ENCODE measurements around the gene COQ9. TPM values are rescaled to one million over a fixed set of nuclear protein-coding genes. Genes with fewer than 3 reads are reported as not detected.
A peak's percentile ranks its signal among the peaks of the same experiment; 100 is the strongest.
"Not testable (repeated sequence)": the region's sequence is repeated elsewhere in the genome, so short reads cannot be mapped to it uniquely, and the experiment has no call there.

The COQ9 gene
- total RNA-seq, 1 experiment from 2014 or later: 46.3 TPM

- no peak for DNase-seq (ENCODE audit: low spot score)
- in situ Hi-C loops (cut with HindIII; ENCODE audit: low sequenced_read_pairs): no loop called here
These were observed 34.1 kb downstream of the COQ9 start for GRCh38 chr16:57481421-57481820.

DNA sequence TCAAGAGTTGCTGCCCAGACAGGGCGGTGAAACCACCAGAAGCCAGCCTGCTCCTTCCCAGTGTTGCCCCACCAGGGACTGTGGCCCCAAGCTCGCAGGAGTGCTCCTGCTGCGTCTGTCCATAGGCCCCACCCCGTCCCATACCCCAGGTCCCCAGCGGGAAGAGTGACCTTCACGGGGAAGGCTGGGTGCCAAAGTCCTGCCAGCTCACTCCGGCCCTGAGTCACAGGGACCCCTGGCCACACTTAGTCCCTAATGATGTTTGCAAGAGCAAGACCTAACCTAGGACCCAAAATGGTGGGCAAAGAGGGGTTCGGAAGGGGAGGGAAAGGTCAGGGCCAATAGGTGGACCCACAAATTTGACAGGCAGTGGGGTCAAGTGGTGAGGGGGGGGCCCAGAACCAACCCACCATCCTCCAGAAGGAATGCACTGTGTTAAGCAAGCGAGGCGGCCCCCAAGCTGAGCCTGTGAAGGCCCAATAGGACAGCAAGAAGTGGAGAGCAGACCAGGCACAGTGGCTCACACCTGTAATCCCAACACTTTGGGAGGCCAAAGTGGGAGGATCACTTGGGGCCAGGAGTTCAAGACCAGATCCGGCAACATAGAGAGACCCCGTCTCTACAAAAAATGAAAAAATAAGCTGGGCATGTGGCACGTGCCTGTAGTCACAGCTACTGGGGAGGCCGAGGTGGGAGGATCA is 35.7 kb downstream of the COQ9 start:
- DNase-seq (ENCODE audit: low spot score): no peak

GRCh38 chr16:57483725-57484514 is 36.6 kb downstream of the COQ9 start:
- peak; percentile 92 for DNase-seq (ENCODE audit: low spot score)
- in situ Hi-C loops (cut with HindIII; ENCODE audit: low sequenced_read_pairs): no loop called here

More for the DNA sequence above, 35.7 kb downstream of the COQ9 start:
- in situ Hi-C loops (cut with HindIII; ENCODE audit: low sequenced_read_pairs): no loop called here

- in situ Hi-C loops (cut with HindIII; ENCODE audit: low sequenced_read_pairs): no loop called here
- DNase-seq (ENCODE audit: low spot score): no peak
These were observed 37.3 kb downstream of the COQ9 start for GRCh38 chr16:57484515-57485005.

DNA sequence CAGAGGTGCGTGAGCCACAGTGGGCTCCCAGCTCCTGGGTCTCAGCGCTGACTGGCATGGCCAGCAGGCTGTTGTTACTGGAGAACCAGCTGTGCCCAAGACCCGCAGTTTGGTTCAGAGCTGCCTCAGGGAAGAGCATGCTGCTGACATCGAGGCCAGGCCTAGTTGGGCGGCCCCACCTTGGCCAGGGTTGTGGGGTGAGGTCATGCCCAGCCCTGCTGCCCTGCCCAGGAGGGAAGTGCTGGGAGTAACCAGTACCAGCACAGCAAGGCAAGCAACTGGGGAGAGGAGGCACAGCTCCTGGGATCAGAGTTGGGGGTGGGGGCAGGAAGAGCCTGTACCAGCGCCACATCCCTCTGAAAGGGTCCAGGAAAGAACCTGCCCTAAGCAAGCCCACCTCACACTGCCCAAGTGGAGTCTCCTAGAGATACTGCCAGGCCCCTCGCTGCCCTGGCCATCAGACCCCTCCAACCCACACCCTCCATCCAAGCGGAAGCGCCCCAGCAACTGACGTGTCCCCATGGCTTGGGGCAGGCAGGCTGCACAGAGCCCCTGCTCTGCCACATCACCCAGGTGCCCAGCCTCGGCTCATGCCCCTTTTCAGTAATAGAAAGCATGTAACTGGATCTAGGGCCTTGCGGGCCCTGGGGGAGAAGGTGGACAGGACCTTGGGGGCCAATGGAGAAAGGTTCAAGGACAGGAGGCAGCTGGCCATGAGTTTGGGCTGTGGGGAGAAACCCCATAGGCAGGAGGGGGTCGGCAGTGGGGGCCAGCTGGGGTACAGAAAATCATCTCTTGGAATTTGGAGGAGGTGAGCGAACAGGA is 38.0 kb downstream of the COQ9 start:
- in situ Hi-C loops (cut with HindIII; ENCODE audit: low sequenced_read_pairs): no loop called here
- DNase-seq (ENCODE audit: low spot score): no peak

DNA sequence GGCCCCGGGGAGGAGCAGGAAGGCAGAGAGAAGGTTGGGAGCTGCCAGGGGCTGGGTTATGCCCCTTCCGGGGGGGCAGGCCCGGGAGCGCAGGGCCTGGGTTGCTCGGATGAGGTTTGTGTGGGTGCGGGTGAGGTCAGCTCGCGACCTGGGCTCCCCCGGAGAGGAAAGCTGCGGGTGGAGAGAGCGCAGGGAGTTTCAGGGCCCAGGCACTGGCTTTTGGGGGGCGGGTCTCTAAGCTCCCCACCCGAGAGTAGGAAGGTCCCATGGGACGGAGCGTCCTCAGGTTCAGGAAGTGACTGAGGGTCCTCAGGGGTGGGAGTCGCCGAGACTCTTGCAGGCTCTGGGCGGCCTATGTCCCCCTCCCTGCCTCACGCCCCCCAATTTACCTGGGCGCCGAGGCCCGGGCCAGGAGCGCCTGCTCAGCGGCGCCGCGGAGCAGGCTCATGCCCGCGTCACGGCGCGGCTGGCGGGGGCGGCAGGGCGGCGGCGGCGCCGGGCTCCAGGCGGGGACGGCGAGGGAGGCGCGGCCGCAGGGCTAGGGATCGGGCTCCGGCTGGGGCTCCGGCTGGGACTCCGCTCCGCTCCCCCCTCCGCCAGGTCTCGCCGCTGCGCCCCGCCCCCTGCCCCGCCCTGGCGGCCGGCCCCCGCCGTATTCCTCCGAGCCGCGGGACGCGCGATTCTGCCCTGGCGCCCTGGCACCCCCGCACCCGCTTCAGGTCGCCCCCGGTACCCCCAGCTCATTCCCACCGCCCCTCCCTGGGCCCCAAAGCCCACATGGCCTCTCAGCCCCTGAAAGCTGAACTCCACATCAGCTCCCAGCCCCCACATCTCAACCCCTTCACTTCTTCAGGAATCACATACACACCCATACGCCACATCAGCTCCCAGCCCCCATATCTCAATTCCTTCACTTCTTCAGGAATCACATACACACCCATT is 38.9 kb downstream of the COQ9 start, which contains the start of gene DOK4:
DOK4 (minus strand) TSS at position 578 of the 942 bp plus-strand sequence. CDS start 6,986 bp downstream, outside the sequence.
- in situ Hi-C loops (cut with HindIII; ENCODE audit: low sequenced_read_pairs): no loop called here
- DNase-seq (ENCODE audit: low spot score): peak; percentile 81

- in situ Hi-C loops (cut with HindIII; ENCODE audit: low sequenced_read_pairs): no loop called here
- no peak for DNase-seq (ENCODE audit: low spot score)
These were observed 39.9 kb downstream of the COQ9 start for GRCh38 chr16:57486858-57487834.

DNA sequence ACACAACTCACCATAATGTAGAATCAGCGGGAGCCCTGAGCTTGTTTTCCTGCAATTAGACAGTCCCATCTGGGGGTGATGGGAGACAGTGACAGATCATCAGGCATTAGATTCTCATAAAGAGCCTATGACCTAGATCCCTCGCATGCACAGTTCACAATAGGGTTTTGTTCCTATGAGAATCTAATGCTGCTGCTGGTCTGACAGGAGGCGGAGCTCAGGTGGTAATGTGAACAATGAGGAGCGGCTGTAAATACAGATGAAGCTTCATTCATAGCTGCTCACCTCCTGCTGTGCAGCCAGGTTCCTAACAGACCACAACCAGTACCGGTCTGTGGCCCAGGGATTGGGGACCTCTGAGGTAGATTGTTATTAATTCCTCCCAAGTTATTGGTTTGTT is 42.0 kb downstream of the COQ9 start:
- in situ Hi-C loops (cut with HindIII; ENCODE audit: low sequenced_read_pairs): no loop called here
- DNase-seq (ENCODE audit: low spot score): no peak

DNA sequence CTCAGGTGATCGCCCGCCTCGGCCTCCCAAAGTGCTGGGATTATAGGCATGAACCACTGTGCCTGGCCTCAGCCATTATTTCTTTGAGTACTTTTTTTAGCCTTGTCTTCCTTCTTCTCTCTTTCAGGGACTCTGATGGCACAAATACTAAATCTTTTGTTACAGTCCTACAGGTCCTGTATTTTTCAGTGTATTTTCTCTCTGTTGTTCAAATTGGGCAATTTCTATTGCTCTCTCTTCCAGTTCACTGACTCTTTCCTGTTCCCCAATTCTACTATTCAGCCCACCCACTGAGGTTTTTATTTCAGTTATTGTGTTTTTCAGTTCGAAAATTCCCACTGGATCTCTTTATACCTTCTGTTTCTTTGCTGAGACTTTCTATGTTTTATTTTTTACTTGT is 46.5 kb downstream of the COQ9 start:
- in situ Hi-C loops (cut with HindIII; ENCODE audit: low sequenced_read_pairs): no loop called here
- no peak for DNase-seq (ENCODE audit: low spot score)

DNA sequence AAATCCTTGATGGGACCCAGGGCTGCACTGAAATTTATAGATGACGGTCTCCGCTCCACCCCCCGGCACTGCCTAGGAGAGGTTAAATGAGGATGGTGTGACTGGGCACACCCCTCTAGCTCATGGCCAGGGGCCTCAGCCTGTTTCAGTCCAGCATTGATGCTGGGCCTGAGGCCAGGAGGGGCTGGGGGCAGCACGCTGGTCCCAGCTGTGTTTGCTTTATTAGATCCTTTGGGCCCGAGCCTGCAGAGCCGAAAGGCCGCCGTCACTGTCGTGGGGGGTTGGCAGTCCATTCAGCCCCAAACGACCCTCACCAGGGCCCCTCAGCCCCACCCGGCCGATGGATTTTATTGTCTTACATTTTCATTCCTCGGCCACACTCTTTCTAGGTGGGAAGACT is 49.8 kb downstream of the COQ9 start:
- in situ Hi-C loops (cut with HindIII; ENCODE audit: low sequenced_read_pairs): no loop called here
- no peak for DNase-seq (ENCODE audit: low spot score)

GRCh38 chr16:57498031-57498430 is 50.8 kb downstream of the COQ9 start:
- no peak for DNase-seq (ENCODE audit: low spot score)
- in situ Hi-C loops (cut with HindIII; ENCODE audit: low sequenced_read_pairs): no loop called here

DNA sequence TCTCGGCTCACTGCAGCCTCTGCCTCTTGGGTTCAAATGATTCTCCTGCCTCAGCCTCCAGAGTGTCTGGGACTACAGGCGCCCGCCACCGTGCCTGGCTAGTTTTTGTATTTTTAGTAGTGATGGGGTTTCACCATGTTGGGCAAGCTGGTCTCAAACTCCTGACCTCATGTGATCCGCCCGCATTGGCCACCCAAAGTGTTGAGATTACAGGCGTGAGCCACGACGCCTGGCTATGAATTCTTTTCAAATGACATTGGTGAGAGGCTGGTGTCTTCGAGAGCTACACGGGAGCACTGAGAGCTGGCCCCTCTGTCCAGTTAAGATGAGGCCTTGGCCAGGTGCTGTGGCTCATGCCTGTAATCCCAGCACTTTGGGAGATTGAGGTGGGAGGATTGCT is 52.7 kb downstream of the COQ9 start:
- in situ Hi-C loops (cut with HindIII; ENCODE audit: low sequenced_read_pairs): loop anchor here (10.0 kb wide), 1 partner anchor 75 kb away; no protein-coding TSS in a partner anchor
- not testable (repeated sequence) for DNase-seq (ENCODE audit: low spot score)

GRCh38 chr16:57500578-57501111 is 53.4 kb downstream of the COQ9 start:
- in situ Hi-C loops (cut with HindIII; ENCODE audit: low sequenced_read_pairs): loop anchor here (10.0 kb wide), 1 partner anchor 74 kb away; no protein-coding TSS in a partner anchor
- DNase-seq (ENCODE audit: low spot score): no peak

GRCh38 chr16:57501492-57501891 is 54.2 kb downstream of the COQ9 start:
- in situ Hi-C loops (cut with HindIII; ENCODE audit: low sequenced_read_pairs): loop anchor here (10.0 kb wide), 1 partner anchor 73 kb away; no protein-coding TSS in a partner anchor
- no peak for DNase-seq (ENCODE audit: low spot score)

DNA sequence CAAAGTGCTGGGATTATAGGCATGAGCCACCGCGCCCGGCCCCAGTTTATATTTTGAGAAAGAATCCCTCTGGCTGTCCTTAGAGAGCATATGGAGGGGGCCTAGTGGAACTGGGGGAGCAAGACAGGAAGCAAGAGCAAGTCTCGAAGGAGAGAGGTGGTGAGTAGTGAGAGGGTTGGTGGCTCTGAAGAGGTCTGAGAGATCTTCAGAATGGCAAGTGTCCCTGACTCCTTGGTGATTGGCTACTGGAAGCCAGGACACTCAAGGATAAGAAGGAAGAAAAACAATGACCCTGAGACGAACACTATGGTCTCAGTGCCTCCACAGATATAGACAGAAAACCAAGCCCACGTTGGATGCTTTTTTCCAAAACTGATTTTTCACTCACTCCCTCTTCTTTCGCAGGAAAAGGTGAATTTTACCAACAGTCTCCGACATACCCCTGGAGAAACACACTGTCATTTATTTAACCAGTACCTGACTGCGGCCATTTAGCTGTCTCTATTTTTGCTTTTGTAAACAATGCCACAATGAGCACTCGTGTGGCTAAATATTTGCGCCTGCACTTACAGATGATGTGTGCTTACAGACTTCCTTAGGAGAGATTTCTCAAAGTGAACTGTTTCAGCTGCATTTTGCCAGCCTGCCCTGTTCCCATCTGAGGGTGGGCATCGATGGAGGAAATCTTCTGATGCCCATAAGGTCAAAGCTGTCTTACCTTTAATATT is 54.9 kb downstream of the COQ9 start:
- no peak for DNase-seq (ENCODE audit: low spot score)
- in situ Hi-C loops (cut with HindIII; ENCODE audit: low sequenced_read_pairs): loop anchor here (10.0 kb wide), 1 partner anchor 73 kb away; no protein-coding TSS in a partner anchor

- in situ Hi-C loops (cut with HindIII; ENCODE audit: low sequenced_read_pairs): loop anchor here (10.0 kb wide), 1 partner anchor 71 kb away; no protein-coding TSS in a partner anchor
- peak; percentile 34 for DNase-seq (ENCODE audit: low spot score)
These were observed 56.1 kb downstream of the COQ9 start for GRCh38 chr16:57503366-57503765.
